Effector memory CD8-positive, alpha-beta T cell (primary cell): ENCODE data around the gene PCDH12.

ENCODE experiments used
- ATAC-seq: fragments of 150-1000 bp; cut with Tn5 transposase; replicated peaks from 2 replicates; pipeline ENCODE4 v1.10.0; 2021; ENCODE audit warnings: mild to moderate bottlenecking, moderate library complexity
- DNase-seq, 3 experiments: peaks; one replicate each; pipeline ENCODE4 v3.0.0; 2021
- H3K27ac Mint-ChIP-seq, 2 donors: one replicate each; pipeline ENCODE4 v1.8.0; 2022; ENCODE audit warnings: mild to moderate bottlenecking in 2 of 2, mixed read lengths in 2 of 2, moderate library complexity in 2 of 2
- H3K27me3 Mint-ChIP-seq, 2 donors: one replicate each; pipeline ENCODE4 v1.8.0; 2022; ENCODE audit warnings: mixed read lengths in 2 of 2
- H3K36me3 Mint-ChIP-seq: one replicate; pipeline ENCODE4 v1.8.0; 2022; ENCODE audit warnings: mild to moderate bottlenecking, moderate library complexity, mixed read lengths; ENCODE audit not compliant: insufficient read depth
- H3K4me1 Mint-ChIP-seq, 2 donors: one replicate each; pipeline ENCODE4 v1.8.0; 2022; ENCODE audit warnings: low read depth in 2 of 2, mixed read lengths in 2 of 2
- H3K4me3 Mint-ChIP-seq, 2 donors: one replicate each; pipeline ENCODE4 v1.8.0; 2022; ENCODE audit warnings: mild to moderate bottlenecking in 2 of 2, mixed read lengths in 2 of 2, moderate library complexity in 2 of 2
- H3K9me3 Mint-ChIP-seq, 2 donors: one replicate each; pipeline ENCODE4 v1.8.0; 2022; ENCODE audit warnings: mixed read lengths in 2 of 2

Gene PCDH12

GRCh38 chr5:141919218-141920119, 38.5 kb downstream of the PCDH12 start:
- DNase-seq (no peak), ATAC-seq (no peak)
- peaks cover 7% of the 10 kb centered on the region for H3K36me3 Mint-ChIP-seq
- H3K9me3 Mint-ChIP-seq, result no peaks in the 10 kb centered on the region
- H3K27ac Mint-ChIP-seq, result no peak overlapping the region
- peaks cover 10 to 11% of the 10 kb centered on the region in 2 donors for H3K4me1 Mint-ChIP-seq
- peaks cover 32 to 36% of the 10 kb centered on the region in 2 donors for H3K27me3 Mint-ChIP-seq
- no peak overlapping the region for H3K4me3 Mint-ChIP-seq

- Mint-ChIP-seq H3K36me3 (no peaks in the 10 kb centered on the region), H3K27me3 (peaks cover 46 to 50% of the 10 kb centered on the region in 2 donors), H3K4me3 (no peak overlapping the region), H3K4me1 (no peaks in the 10 kb centered on the region), H3K27ac (no peak overlapping the region), H3K9me3 (no peaks in the 10 kb centered on the region)
- DNase-seq (no peak), ATAC-seq (no peak)
Measured at GRCh38 chr5:141917760-141918159, 40.2 kb downstream of the PCDH12 start.

DNA sequence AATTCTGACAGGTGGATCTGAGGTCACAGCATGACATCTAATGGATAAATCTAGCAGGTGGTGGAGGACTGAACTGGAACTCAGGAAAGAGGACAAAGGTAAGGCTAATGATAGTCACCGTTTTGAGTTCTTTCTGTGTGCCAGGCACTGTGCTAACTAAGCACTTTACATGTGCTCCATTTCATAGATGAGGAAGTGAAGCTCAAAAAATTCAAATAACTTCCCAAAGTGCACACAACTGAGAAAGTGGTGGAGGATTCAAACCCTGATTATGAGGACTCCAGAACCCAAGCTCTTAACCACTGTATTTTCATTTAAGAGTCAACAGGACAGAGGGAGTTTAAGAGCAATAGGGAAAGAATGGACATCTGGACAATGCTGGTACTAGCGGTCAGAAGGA, 41.5 kb downstream of the PCDH12 start:
- ATAC-seq, result no peak
- no peak for DNase-seq
- H3K9me3 Mint-ChIP-seq, result no peaks in the 10 kb centered on the region
- no peaks in the 10 kb centered on the region for H3K36me3 Mint-ChIP-seq
- no peak overlapping the region for H3K27ac Mint-ChIP-seq
- peaks cover 51 to 61% of the 10 kb centered on the region in 2 donors for H3K27me3 Mint-ChIP-seq
- H3K4me3 Mint-ChIP-seq, result no peak overlapping the region
- no peaks in the 10 kb centered on the region for H3K4me1 Mint-ChIP-seq

GRCh38 chr5:141915881-141916336, 42.1 kb downstream of the PCDH12 start:
- no peak for DNase-seq
- no peak for ATAC-seq
- Mint-ChIP-seq H3K9me3 (no peaks in the 10 kb centered on the region), H3K36me3 (no peaks in the 10 kb centered on the region), H3K27ac (no peak overlapping the region), H3K27me3 (peaks cover 51 to 61% of the 10 kb centered on the region in 2 donors), H3K4me1 (no peaks in the 10 kb centered on the region), H3K4me3 (no peak overlapping the region)

GRCh38 chr5:141914797-141915196, 43.2 kb downstream of the PCDH12 start:
- peaks cover 51 to 61% of the 10 kb centered on the region in 2 donors for H3K27me3 Mint-ChIP-seq
- DNase-seq (no peak), ATAC-seq (no peak)
- H3K36me3 Mint-ChIP-seq, result no peaks in the 10 kb centered on the region
- no peaks in the 10 kb centered on the region for H3K9me3 Mint-ChIP-seq
- H3K4me3 Mint-ChIP-seq, result peak overlapping the region in 1 of 2 donors; percentile 1
- no peaks in the 10 kb centered on the region for H3K4me1 Mint-ChIP-seq
- H3K27ac Mint-ChIP-seq, result no peak overlapping the region

DNA sequence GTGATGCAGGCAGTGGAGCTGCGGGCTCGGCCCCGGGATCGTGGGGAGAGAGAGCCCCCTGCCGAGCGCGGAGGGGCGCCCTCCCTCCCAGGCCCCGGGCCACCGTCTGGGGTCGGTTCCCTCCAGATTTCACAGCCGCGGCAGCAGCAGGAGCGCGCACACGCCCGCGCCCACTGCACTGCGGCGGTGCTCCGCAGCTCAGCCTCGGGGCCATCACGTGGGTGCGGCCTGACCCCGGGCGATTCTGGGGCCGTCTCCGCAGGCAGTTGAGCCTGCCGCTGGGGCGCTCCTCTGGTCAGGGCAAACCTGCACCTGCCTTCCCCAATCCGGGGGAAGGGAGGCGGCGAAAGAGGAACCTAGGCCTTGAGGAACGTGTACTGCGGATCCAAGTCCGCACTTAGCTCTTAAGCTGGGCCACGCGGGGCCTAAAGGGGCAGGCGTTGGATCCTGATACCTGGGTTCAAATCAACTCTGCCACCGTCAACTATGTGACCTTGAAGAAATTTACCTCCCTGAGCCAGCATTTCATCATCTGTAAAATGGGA, 43.7 kb downstream of the PCDH12 start:
- H3K27me3 Mint-ChIP-seq, result peaks cover 51 to 61% of the 10 kb centered on the region in 2 donors
- peak in 1 of 3 experiments; percentile 5 for DNase-seq
- H3K4me1 Mint-ChIP-seq, result no peaks in the 10 kb centered on the region
- ATAC-seq, result peak; percentile 68
- H3K4me3 Mint-ChIP-seq, result peak overlapping the region in 1 of 2 donors; percentile 44
- no peaks in the 10 kb centered on the region for H3K36me3 Mint-ChIP-seq
- no peak overlapping the region for H3K27ac Mint-ChIP-seq
- no peaks in the 10 kb centered on the region for H3K9me3 Mint-ChIP-seq

- peak overlapping the region; percentile 44 to 56 for H3K4me3 Mint-ChIP-seq
- H3K27ac Mint-ChIP-seq, result no peak overlapping the region
- DNase-seq (no peak), ATAC-seq (no peak)
- H3K4me1 Mint-ChIP-seq, result no peaks in the 10 kb centered on the region
- no peaks in the 10 kb centered on the region for H3K9me3 Mint-ChIP-seq
- H3K36me3 Mint-ChIP-seq, result no peaks in the 10 kb centered on the region
- H3K27me3 Mint-ChIP-seq, result peaks cover 51 to 61% of the 10 kb centered on the region in 2 donors
Measured at GRCh38 chr5:141913560-141914198, 44.3 kb downstream of the PCDH12 start.

GRCh38 chr5:141910271-141910673, 47.7 kb downstream of the PCDH12 start:
- no peaks in the 10 kb centered on the region for H3K36me3 Mint-ChIP-seq
- DNase-seq (no peak), ATAC-seq (no peak)
- H3K4me3 Mint-ChIP-seq, result no peak overlapping the region
- H3K4me1 Mint-ChIP-seq, result no peaks in the 10 kb centered on the region
- no peaks in the 10 kb centered on the region for H3K9me3 Mint-ChIP-seq
- H3K27ac Mint-ChIP-seq, result no peak overlapping the region
- peaks cover 32% of the 10 kb centered on the region in 2 donors for H3K27me3 Mint-ChIP-seq

- DNase-seq (no peak), ATAC-seq (no peak)
- Mint-ChIP-seq H3K4me1 (no peaks in the 10 kb centered on the region), H3K36me3 (no peaks in the 10 kb centered on the region), H3K27ac (no peak overlapping the region), H3K27me3 (peaks cover 26 to 32% of the 10 kb centered on the region in 2 donors), H3K9me3 (no peaks in the 10 kb centered on the region), H3K4me3 (no peak overlapping the region)
Measured at GRCh38 chr5:141909212-141909611, 48.8 kb downstream of the PCDH12 start.

DNA sequence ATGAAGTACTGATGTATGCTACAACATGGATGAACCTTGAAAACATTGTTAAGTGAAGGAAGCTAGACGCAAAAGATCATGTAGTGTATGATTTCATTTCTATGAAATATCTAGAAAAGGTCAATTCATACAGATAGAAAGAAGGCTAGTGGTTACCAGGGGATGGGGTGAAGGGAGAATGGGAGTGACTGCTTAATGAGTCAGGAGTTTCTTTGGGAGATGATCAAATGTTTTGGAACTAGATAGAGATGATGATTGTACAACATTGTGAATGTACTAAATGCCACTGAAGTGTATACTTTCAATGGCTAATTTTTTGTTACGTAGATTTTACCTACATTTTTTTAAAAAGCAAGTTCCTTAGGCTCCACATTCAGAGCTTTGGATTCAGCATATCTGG, 49.2 kb downstream of the PCDH12 start:
- no peaks in the 10 kb centered on the region for H3K36me3 Mint-ChIP-seq
- no peaks in the 10 kb centered on the region for H3K9me3 Mint-ChIP-seq
- DNase-seq, result no peak
- H3K4me1 Mint-ChIP-seq, result no peaks in the 10 kb centered on the region
- H3K27ac Mint-ChIP-seq, result no peak overlapping the region
- no peak for ATAC-seq
- peaks cover 28 to 35% of the 10 kb centered on the region in 2 donors for H3K27me3 Mint-ChIP-seq
- no peak overlapping the region for H3K4me3 Mint-ChIP-seq

- H3K9me3 Mint-ChIP-seq, result no peaks in the 10 kb centered on the region
- ATAC-seq (no peak), DNase-seq (no peak)
- H3K4me3 Mint-ChIP-seq, result no peak overlapping the region
- H3K27me3 Mint-ChIP-seq, result peaks cover 25% of the 10 kb centered on the region in 2 donors
- H3K36me3 Mint-ChIP-seq, result no peaks in the 10 kb centered on the region
- H3K27ac Mint-ChIP-seq, result no peak overlapping the region
- no peaks in the 10 kb centered on the region for H3K4me1 Mint-ChIP-seq
Measured at GRCh38 chr5:141906972-141907371, 51.0 kb downstream of the PCDH12 start.

DNA sequence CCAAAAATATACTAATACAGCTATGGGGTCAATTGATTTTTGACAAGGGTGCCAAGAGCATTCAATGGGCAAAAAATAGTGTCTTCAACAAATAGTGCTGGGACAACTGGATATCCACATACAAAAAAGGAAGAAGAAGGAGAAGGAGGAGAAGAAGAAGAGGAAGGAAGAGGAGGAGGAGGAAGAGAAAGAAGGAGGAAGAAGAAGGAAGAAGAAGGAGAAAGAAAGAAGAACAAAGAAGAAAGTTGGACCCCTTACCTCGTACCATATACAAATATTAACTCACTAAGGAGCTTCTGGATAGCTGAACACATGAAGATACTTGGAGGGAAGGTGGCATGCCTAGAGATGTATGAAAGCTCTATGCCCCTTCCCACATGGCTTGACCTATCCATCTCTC, 51.5 kb downstream of the PCDH12 start:
- no peaks in the 10 kb centered on the region for H3K9me3 Mint-ChIP-seq
- ATAC-seq (no peak), DNase-seq (no peak)
- no peak overlapping the region for H3K4me3 Mint-ChIP-seq
- peaks cover 26 to 30% of the 10 kb centered on the region in 2 donors for H3K27me3 Mint-ChIP-seq
- H3K27ac Mint-ChIP-seq, result no peak overlapping the region
- no peaks in the 10 kb centered on the region for H3K36me3 Mint-ChIP-seq
- no peaks in the 10 kb centered on the region for H3K4me1 Mint-ChIP-seq

DNA sequence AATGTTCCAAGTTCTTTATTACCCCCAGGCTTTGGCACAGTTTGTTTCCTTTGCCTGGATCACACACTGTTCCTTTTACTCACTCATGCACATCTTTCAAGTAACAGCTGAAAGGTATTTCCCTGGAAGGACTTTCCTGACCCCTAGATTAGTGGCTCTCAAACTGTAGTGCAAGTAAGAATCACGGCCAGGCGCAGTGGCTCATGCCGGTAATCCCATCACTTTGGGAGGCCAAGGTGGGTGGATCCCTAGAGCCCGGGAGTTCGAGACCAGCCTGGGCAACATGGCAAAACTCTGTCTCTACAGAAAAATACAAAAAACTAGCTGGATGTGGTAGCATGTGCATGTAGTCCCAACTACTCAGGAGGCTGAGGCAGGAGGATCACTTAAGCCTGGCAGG, 53.5 kb downstream of the PCDH12 start:
- Mint-ChIP-seq H3K36me3 (no peaks in the 10 kb centered on the region), H3K27ac (no peak overlapping the region), H3K9me3 (no peaks in the 10 kb centered on the region), H3K27me3 (peaks cover 34% of the 10 kb centered on the region in 2 donors), H3K4me1 (no peaks in the 10 kb centered on the region), H3K4me3 (no peak overlapping the region)
- ATAC-seq, result no peak
- no peak for DNase-seq
